HepG2 (cell line): ENCODE results near the gene RASIP1. TPM values are rescaled to one million over a fixed set of nuclear protein-coding genes. Genes with fewer than 3 reads are reported as not detected.

Experiments used
- CTCF ChIP-seq: sonication (generic); formaldehyde crosslinking; IDR thresholded peaks from 2 replicates; pipeline ENCODE4 v1.5.0; 2020; ENCODE audit warnings: mild to moderate bottlenecking, missing genetic modification reagents, moderate library complexity
- HNF4G ChIP-seq, 2 experiments: sonication (generic) in 1 of 2; formaldehyde crosslinking in 1 of 2; IDR thresholded peaks; 2 replicates each; pipeline versions ENCODE4 v1.4.0 to v1.6.1; 2011 to 2020; ENCODE audit warnings: borderline replicate concordance in 2 of 2, low read depth in 2 of 2, mild to moderate bottlenecking in 2 of 2, low read length in 1 of 2, missing genetic modification reagents in 1 of 2, moderate library complexity in 1 of 2
- IKZF5 ChIP-seq: IDR thresholded peaks from 2 replicates; pipeline ENCODE4 v1.6.1; 2018; ENCODE audit warnings: missing genetic modification reagents, mild to moderate bottlenecking, missing compliant biosample characterization
- MNT ChIP-seq: fragments of 450-650 bp; IDR thresholded peaks from 2 replicates; pipeline ENCODE4 v1.6.1; 2016
- RERE ChIP-seq: IDR thresholded peaks from 2 replicates; pipeline ENCODE4 v1.6.1; 2016; ENCODE audit warnings: low read depth, missing genetic modification reagents, missing compliant biosample characterization
- YY1 ChIP-seq: IDR thresholded peaks from 2 replicates; pipeline ENCODE4 v1.6.1; 2011; ENCODE audit warnings: low read length, low read depth, moderate library complexity, mild to moderate bottlenecking; ENCODE audit not compliant: insufficient read depth, insufficient replicate concordance
- ZBTB39 ChIP-seq: sonication (generic); formaldehyde crosslinking; IDR thresholded peaks from 2 replicates; pipeline ENCODE4 v1.5.0; 2020; ENCODE audit warnings: missing genetic modification reagents
- ZNF121 ChIP-seq: sonication (generic); formaldehyde crosslinking; IDR thresholded peaks from 2 replicates; pipeline ENCODE4 v1.5.0; 2020; ENCODE audit warnings: mild to moderate bottlenecking, missing genetic modification reagents
- ZNF441 ChIP-seq: sonication (generic); formaldehyde crosslinking; IDR thresholded peaks from 2 replicates; pipeline ENCODE4 v1.7.0; 2021; ENCODE audit warnings: missing genetic modification reagents, borderline replicate concordance
- ZNF556 ChIP-seq: sonication (generic); formaldehyde crosslinking; IDR thresholded peaks from 2 replicates; pipeline ENCODE4 v1.4.0; 2020; ENCODE audit warnings: mild to moderate bottlenecking, missing genetic modification reagents, borderline replicate concordance
- ZSCAN5A ChIP-seq: sonication (generic); formaldehyde crosslinking; IDR thresholded peaks from 2 replicates; pipeline ENCODE4 v1.8.0; 2022; ENCODE audit warnings: mild to moderate bottlenecking, missing genetic modification reagents, borderline replicate concordance
- polyA plus RNA-seq, 8 experiments: library from polyadenylated mRNA; depleted of rRNA in 3 of 8; stranded (reverse) in 7 of 8; unstranded in 1 of 8; fragments of >200 nt; fragmentation: Illumina TruSeq in 4 of 8; extraction: Trizol in 4 of 8; gene quantifications; 2 replicates each; pipeline versions ENCODE4 v1.2.1 to v1.2.3, GENCODE V29; 2011 to 2016; ENCODE audit warnings: low read depth in 4 of 8, missing spikeins in 1 of 8, mixed read lengths in 1 of 8; ENCODE audit not compliant: insufficient read depth in 1 of 8
- total RNA-seq, 5 experiments: library from RNA; depleted of rRNA; stranded (reverse); fragments of >200 nt; fragmentation: Illumina TruSeq; extraction: Trizol; gene quantifications; 2 replicates each; pipeline ENCODE4 v1.2.3, GENCODE V29; 2016; ENCODE audit warnings: low read depth in 1 of 5

The RASIP1 gene
- total and polyA plus RNA-seq, 2 of the 13 experiments (the other 11 are each of a cell fraction or from before 2014, with no cell fraction given) = 0.44 to 0.58 TPM

GRCh38 chr19:48738557-48739403 lies 1.6 kb downstream of the RASIP1 start (continued):
- TF ChIP-seq CTCF (CRISPR knock-in tag) (peak; percentile 76), IKZF5 (0 out of 2 replicates have a peak, but pooled peaks have one; percentile 32), YY1 (peak; percentile 78), RERE (CRISPR knock-in tag) (peak; percentile 18), ZNF121 (CRISPR knock-in tag) (peak; percentile 47; the same call in 1 of the 2 replicates), MNT (no peak), ZNF441 (CRISPR knock-in tag) (0 out of 2 replicates have a peak, but pooled peaks have one; percentile 58), ZBTB39 (CRISPR knock-in tag) (no peak), HNF4G (IDR thresholded peaks at IDR 0.05; ENCODE audit: borderline replicate concordance, low read depth, low read length) (peak; percentile 4; the same call in 1 of the 2 replicates), HNF4G (CRISPR knock-in tag; IDR thresholded peaks at IDR 0.05; ENCODE audit: borderline replicate concordance, low read depth) (no peak), ZNF556 (CRISPR knock-in tag) (0 out of 2 replicates have a peak, but pooled peaks have one; percentile 41), ZSCAN5A (0 out of 2 replicates have a peak, but pooled peaks have one; percentile 26)
